ENCODE measurements around the gene MMP10.

The MMP10 gene

DNA sequence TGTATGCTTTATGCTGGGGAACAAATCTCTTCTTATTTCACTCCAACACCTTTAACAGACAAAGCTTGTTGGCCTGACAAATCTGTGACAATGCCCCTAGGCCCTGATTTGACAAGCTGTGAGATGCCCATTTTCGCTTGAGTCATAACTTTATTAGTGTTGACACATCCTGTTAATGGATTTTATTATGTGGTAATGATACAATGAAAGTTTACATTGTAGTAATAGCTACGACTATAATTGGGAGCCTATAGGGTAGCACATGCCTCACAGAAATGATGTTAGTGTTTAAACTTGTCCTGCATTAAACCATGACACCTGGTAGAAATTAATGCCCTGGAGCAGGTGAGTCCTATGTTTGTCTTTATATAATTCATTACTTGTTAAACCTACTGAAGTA, 3.3 kb upstream of the MMP10 start:
- no peaks in the 10 kb centered on the region for H3K4me1 ChIP-seq (ENCODE audit: low read length)
- no peak overlapping the region for H3K4me3 ChIP-seq (ENCODE audit: low read length)
- H3K9me3 ChIP-seq (ENCODE audit: insufficient read depth, low read length): no peaks in the 10 kb centered on the region
- H3K36me3 ChIP-seq (replicated peaks; ENCODE audit: low read depth, low read length): no peaks in the 10 kb centered on the region
- H2AFZ ChIP-seq (ENCODE audit: low read depth, low read length): no peak overlapping the region
- no peak overlapping the region for H3K27ac ChIP-seq (ENCODE audit: low read length)
- H3K79me2 ChIP-seq (ENCODE audit: low read length): no peaks in the 10 kb centered on the region
- H4K20me1 ChIP-seq (ENCODE audit: insufficient read depth, low read length): no peaks in the 10 kb centered on the region
- no peak overlapping the region for H3K9ac ChIP-seq (ENCODE audit: low read length)
- no peaks in the 10 kb centered on the region for H3K27me3 ChIP-seq (ENCODE audit: low read depth, low read length)
- no peak for TF ChIP-seq EZH2phosphoT487 (IDR thresholded peaks at IDR 0.05; ENCODE audit: low read depth)
- TF ChIP-seq, protein P1, sequence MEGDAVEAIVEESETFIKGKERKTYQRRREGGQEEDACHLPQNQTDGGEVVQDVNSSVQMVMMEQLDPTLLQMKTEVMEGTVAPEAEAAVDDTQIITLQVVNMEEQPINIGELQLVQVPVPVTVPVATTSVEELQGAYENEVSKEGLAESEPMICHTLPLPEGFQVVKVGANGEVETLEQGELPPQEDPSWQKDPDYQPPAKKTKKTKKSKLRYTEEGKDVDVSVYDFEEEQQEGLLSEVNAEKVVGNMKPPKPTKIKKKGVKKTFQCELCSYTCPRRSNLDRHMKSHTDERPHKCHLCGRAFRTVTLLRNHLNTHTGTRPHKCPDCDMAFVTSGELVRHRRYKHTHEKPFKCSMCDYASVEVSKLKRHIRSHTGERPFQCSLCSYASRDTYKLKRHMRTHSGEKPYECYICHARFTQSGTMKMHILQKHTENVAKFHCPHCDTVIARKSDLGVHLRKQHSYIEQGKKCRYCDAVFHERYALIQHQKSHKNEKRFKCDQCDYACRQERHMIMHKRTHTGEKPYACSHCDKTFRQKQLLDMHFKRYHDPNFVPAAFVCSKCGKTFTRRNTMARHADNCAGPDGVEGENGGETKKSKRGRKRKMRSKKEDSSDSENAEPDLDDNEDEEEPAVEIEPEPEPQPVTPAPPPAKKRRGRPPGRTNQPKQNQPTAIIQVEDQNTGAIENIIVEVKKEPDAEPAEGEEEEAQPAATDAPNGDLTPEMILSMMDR (IDR thresholded peaks at IDR 0.05; ENCODE audit: low read depth, low read length): no peak
- no peak overlapping the region for H3K4me2 ChIP-seq (ENCODE audit: low read length)

- TF ChIP-seq, protein P1 (IDR thresholded peaks at IDR 0.05; ENCODE audit: low read depth, low read length): no peak
- no peak for TF ChIP-seq EZH2phosphoT487 (IDR thresholded peaks at IDR 0.05; ENCODE audit: low read depth)
- Histone ChIP-seq H3K9me3 (ENCODE audit: insufficient read depth, low read length) (no peaks in the 10 kb centered on the region), H3K79me2 (ENCODE audit: low read length) (no peaks in the 10 kb centered on the region), H3K27me3 (ENCODE audit: low read depth, low read length) (no peaks in the 10 kb centered on the region), H3K4me2 (ENCODE audit: low read length) (no peak overlapping the region), H2AFZ (ENCODE audit: low read depth, low read length) (no peak overlapping the region), H3K4me1 (ENCODE audit: low read length) (no peaks in the 10 kb centered on the region), H3K9ac (ENCODE audit: low read length) (no peak overlapping the region), H3K27ac (ENCODE audit: low read length) (no peak overlapping the region), H3K4me3 (ENCODE audit: low read length) (no peak overlapping the region), H3K36me3 (replicated peaks; ENCODE audit: low read depth, low read length) (no peaks in the 10 kb centered on the region), H4K20me1 (ENCODE audit: insufficient read depth, low read length) (no peaks in the 10 kb centered on the region)
Observed at GRCh38 chr11:102783016-102783415, 2.6 kb upstream of the MMP10 start.

DNA sequence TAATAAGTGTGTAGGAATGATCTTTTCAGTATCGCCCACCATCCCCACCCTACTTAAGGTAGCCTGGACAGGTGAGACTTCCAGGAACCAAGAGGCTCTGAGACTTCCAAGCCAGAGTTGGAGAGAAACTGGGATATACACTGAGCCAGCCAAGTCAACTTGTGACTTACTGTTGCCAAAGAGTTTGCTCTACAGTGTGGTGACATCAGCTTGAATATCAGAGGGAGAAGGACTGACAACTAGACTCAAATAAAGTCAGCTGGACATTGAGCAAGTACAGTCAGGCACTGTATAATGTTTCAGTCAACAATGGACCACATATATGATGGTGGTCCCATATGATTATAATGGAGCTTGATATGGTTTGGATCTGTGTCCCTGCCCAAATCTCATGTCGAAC, 1.2 kb upstream of the MMP10 start:
- Histone ChIP-seq H4K20me1 (ENCODE audit: insufficient read depth, low read length) (no peaks in the 10 kb centered on the region), H3K9ac (ENCODE audit: low read length) (no peak overlapping the region), H3K9me3 (ENCODE audit: insufficient read depth, low read length) (no peaks in the 10 kb centered on the region), H3K4me3 (ENCODE audit: low read length) (no peak overlapping the region), H3K79me2 (ENCODE audit: low read length) (no peaks in the 10 kb centered on the region), H3K4me1 (ENCODE audit: low read length) (no peaks in the 10 kb centered on the region), H3K27ac (ENCODE audit: low read length) (no peak overlapping the region), H3K27me3 (ENCODE audit: low read depth, low read length) (no peaks in the 10 kb centered on the region), H2AFZ (ENCODE audit: low read depth, low read length) (no peak overlapping the region), H3K4me2 (ENCODE audit: low read length) (no peak overlapping the region), H3K36me3 (replicated peaks; ENCODE audit: low read depth, low read length) (no peaks in the 10 kb centered on the region)
- TF ChIP-seq EZH2phosphoT487 (IDR thresholded peaks at IDR 0.05; ENCODE audit: low read depth): no peak
- TF ChIP-seq, protein P1 (IDR thresholded peaks at IDR 0.05; ENCODE audit: low read depth, low read length): no peak

DNA sequence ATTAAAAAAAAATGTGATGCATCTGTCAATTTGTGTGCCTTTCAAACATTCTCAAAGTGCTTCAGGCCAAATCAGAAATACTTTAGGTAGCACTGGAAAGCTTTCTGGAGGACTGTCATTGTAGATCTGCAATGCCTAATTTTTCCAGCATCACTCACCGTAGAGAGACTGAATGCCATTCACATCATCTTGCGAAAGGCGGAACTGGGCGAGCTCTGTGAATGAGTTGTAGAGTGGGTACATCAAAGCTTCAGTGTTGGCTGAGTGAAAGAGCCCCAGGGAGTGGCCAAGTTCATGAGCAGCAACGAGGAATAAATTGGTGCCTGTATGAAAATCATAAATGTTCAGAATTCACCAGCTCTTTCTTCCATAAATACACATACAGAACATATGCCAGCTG, 4.0 kb downstream of the MMP10 start:
- Histone ChIP-seq H3K4me2 (ENCODE audit: low read length) (no peak overlapping the region), H3K79me2 (ENCODE audit: low read length) (no peaks in the 10 kb centered on the region), H2AFZ (ENCODE audit: low read depth, low read length) (no peak overlapping the region), H3K4me3 (ENCODE audit: low read length) (no peak overlapping the region), H3K27ac (ENCODE audit: low read length) (no peak overlapping the region), H3K36me3 (replicated peaks; ENCODE audit: low read depth, low read length) (no peaks in the 10 kb centered on the region), H3K4me1 (ENCODE audit: low read length) (no peaks in the 10 kb centered on the region), H3K27me3 (ENCODE audit: low read depth, low read length) (no peaks in the 10 kb centered on the region), H3K9me3 (ENCODE audit: insufficient read depth, low read length) (no peaks in the 10 kb centered on the region), H4K20me1 (ENCODE audit: insufficient read depth, low read length) (no peaks in the 10 kb centered on the region), H3K9ac (ENCODE audit: low read length) (no peak overlapping the region)
- no peak for TF ChIP-seq EZH2phosphoT487 (IDR thresholded peaks at IDR 0.05; ENCODE audit: low read depth)
- TF ChIP-seq, protein P1 (IDR thresholded peaks at IDR 0.05; ENCODE audit: low read depth, low read length): no peak

Measured in OCI-LY3 (cell line).